Activated CD4-positive, CD25-positive, alpha-beta regulatory T cell (primary cell): ENCODE results near the gene RGMB.
"Not testable (repeated sequence)": the region's sequence is repeated elsewhere in the genome, so short reads cannot be mapped to it uniquely, and the experiment has no call there.

Experiments used
- DNase-seq, 4 experiments: peaks; one replicate each; lab custom pipeline; 2025; lab: John Stamatoyannopoulos, UW

Gene RGMB, protein sequence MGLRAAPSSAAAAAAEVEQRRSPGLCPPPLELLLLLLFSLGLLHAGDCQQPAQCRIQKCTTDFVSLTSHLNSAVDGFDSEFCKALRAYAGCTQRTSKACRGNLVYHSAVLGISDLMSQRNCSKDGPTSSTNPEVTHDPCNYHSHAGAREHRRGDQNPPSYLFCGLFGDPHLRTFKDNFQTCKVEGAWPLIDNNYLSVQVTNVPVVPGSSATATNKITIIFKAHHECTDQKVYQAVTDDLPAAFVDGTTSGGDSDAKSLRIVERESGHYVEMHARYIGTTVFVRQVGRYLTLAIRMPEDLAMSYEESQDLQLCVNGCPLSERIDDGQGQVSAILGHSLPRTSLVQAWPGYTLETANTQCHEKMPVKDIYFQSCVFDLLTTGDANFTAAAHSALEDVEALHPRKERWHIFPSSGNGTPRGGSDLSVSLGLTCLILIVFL

DNA sequence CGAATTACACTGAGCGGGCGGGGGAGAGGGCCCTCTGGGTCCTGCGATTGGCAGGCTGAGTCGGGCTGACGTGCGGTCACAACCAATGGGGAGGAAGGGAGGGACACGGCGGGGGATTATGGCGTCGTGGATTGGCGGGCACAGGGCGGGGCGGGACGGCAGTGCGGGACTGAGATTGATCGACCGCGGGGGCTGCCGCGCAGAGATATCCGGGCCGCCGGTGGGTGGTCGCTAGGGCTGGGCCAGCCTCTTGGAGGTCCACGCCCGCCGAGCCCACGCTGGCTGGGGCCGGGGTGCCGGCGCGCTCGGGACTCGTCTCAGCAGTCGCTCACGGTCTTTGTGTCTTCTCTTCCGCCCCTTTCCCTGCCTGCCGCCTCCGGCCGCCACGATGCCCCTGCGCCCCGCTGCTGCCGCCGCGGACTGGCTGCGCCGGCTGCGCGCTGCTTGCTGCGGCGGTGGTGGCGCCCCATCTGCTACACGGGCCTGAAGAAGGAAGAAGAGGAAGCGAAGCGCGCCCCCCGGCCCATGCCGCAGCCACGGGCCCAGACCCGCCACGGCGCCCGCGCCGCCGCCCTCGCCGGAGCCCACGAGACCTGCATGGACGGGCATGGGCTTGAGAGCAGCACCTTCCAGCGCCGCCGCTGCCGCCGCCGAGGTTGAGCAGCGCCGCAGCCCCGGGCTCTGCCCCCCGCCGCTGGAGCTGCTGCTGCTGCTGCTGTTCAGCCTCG is at the start of gene RGMB:
RGMB (plus strand) TSS at position 200 of the 728 bp plus-strand sequence; CDS start at position 608, 408 bp downstream.
- DNase-seq: peak; percentile 77 to 87 (median 78)

DNA sequence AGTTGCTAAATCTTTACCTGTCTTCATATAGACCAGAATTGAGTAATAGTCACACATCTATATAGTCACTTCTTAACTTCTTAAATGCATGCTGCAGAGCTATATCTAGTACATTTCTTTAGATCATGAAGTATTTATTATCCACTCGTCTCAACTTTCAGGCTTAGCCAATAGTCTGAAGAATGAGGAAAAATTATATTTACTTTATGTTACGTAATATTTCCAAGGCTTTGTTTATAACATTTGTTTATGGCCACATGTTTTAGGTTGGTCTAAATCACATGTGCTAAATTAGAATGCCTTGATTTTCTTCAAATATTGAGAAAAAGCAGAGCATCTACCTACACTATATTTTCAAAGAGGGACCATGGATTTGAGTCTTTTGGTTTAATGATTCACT is 47.2 kb upstream of the RGMB start:
- no peak for DNase-seq

DNA sequence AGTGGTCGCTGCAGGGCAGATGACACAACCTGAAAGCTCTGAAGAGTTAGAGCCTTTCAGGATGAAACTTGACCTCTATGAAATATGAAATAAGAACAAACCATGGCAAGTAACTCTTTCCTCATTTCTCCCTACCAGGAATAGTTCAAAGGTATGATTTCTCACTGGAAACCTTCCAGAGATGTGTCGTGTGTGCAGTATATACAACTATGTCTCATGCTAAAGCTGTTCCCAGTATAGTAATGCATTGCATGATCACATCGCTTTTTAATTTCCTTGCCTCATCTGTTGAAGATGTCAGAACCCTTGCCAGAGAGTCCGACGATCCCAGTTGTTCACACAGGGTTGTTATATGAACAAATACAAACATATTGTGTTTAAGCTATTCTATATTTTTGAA is 45.8 kb upstream of the RGMB start:
- no peak for DNase-seq

DNA sequence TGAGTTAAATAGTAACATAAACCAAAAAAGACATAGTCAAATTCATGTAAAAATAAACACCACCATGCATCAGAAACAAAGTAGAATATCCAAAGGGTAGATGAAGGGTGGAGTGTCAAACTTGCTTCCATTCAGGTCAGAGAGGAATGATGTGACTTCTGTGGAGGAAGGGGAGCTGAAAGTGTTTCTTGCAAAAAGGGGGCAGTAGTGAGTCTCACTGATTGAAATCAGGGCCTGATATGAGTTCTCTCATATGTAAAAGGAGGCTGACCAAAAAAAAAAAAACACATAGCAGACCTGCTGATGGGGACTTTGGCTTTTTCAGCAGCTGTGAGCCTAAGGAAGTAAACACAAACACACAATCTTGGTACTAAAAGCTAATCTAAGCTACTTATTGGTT is 38.8 kb upstream of the RGMB start:
- no peak for DNase-seq

DNA sequence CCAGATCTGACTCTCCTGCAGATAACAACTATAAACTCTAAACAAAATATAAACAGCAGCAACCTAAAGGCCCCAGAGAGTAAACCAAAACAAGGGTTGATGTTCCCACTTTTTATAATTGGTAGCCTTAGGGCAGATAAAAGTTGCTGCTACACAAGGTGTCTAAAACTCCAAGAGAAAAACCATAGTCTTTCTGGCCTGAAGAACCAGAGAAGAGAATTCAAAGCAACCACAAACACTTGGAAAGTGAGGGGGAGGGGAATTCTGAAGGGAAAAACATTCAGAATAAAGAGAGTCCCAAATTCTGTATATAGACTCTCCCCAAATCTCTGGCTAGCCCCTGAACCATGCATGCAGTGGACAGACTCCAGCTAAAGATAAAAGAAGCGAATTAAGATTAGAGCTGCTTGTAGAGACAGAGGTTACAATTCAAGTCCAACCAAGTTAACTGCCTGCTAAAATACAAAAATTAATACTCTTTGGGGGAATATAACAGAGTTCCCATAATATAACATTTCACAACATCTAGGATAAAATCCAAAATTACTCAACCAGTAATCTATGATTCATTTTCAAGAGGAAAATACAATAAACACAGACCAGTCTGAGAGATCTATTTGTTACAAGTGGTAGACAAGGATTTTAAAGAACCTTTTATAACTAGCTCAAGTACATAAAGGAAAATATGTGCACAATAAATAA is 37.5 kb upstream of the RGMB start:
- no peak for DNase-seq

DNA sequence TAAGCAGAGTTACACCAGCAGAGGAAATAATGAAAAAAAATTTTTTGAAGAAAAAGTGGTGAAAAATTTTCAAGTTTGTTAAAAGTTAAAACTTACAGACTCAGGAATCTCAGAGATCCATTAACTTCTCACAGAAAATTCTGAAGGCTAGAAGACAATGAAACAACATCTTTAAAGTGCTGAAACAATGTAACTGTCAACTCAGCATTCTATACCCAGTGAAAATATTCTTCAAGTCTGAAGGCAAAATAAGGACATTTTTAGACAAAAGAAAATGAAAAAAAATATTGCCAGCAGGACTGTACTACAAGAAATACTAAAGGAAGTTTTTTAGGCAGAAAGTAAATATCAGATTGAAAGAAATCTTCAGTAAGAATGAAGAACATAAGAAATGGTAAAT is 36.7 kb upstream of the RGMB start:
- no peak for DNase-seq

DNA sequence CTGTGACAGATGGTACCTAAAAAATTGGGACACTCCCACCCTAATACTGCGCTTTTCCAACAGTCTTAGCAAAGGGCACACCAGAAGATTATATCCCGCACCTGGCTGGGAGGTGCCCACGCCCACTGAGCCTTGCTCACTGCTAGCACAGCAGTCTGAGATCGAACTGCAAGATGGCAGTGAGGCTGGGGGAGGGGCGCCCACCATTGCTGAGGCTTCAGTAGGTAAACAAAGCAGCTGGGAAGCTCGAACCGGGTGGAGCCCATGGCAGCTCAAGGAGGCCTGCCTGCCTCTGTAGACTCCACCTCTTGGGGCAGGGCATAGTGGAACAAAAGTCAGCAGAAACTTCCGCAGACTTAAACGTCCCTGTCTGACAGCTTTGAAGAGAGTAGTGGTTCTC is 36.0 kb upstream of the RGMB start:
- not testable (repeated sequence) for DNase-seq

DNA sequence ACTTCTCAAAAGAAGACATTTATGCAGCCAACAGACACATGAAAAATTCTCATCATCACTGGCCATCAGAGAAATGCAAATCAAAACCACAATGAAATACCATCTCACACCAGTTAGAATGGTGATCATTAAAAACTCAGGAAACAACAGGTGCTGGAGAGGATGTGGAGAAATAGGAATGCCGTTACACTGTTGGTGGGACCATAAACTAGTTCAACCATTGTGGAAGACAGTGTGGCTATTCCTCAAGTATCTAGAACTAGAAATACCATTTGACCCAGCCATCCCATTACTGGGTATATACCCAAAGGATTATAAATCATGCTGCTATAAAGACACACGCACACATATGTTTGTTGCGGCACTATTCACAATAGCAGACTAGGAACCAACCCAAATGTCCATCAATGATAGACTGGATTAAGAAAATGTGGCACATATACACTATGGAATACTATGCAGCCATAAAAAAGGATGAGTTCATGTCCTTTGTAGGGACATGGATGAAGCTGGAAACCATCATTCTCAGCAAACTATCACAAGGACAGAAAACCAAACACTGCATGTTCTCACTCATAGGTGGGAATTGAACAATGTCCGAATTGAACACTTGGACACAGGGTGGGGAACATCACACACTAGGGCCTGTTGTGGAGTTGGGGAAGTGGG is 34.8 kb upstream of the RGMB start:
- DNase-seq: not testable (repeated sequence)

DNA sequence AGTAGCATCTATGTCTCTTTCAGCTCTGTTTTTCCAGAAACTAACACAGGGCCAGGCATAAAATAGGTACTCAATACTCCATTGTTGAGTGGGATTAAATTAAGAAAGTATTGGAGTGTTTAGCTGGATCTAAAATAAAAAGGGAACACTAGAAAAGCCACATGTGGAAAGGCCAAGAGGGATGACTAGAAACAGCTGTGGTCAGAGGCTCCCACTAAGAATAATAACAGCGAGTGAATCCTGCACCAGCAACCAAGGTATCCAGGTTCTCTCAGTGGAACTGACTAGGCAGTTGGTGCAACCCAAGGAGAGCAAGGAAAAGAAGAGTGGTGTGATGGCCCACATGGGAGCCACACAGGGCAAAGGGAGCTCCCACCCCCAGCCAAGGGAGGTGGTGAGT is 31.5 kb upstream of the RGMB start:
- DNase-seq: no peak

DNA sequence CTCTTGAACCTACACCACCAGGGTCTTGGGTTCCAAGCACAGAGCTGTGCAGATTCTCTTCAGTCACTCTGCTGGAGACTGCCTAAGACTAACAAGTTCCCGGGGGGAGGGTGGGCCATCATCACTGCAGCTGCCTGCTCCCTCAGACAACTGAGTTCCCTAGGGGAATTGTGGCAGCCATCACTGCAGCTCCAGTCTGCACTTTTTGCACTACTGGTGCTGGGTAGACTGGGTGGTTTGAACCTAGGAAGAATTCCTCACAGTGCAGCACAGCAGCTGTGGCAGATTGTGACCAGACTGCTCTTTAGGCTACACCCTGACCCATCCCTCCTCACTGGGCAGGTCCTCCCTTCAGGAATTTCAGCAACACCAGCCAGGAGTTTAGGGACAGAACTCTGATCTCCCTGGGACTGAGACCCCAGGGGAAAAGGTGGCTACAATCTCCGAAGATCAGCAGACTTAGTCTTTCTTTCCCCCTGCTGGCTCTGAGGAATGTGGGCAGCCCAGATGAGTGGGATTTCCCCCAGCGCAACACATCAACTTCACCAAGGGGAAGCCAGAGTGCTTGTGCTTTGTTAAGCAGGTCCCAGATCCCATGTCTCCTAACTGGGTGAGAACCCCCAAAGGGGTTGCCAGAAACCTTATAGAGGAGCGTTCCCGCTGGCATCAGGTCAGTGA is 30.9 kb upstream of the RGMB start:
- DNase-seq: no peak

DNA sequence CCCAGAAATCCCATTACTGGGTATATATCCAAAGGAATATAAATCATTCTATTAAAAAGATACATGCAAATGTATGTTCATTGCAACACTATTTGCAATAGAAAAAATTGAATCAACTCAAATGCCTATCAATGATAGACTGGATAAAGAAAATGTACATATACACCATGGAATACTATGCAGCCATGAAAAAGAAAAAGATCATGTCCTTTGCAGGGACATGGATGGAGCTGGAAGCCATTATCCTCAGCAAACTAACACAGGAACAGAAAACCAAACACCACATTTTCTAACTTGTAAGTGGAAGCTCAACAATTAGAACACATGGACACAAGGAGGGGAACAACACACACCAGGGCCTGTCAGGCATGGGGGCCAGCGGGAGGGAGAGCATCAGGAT is 25.2 kb upstream of the RGMB start:
- DNase-seq: not testable (repeated sequence)

DNA sequence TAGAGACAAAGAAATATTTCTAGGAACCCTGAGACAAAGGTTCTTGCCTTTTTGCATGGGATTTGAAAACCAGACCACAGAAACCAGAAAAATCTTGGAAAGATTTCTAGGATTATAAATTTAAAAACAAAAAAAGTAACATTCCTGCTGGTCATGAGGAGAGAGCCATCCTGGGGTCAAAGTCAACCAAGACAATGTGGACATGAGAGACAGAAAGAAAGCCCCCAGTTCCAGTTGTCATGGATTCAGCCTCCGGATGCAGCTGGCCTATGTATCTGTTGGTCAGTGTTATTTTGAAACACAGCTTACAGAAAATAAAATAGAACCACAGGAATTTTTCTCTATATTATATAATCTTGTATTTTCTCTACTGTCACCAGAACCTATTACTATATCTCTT is 24.4 kb upstream of the RGMB start:
- no peak for DNase-seq

DNA sequence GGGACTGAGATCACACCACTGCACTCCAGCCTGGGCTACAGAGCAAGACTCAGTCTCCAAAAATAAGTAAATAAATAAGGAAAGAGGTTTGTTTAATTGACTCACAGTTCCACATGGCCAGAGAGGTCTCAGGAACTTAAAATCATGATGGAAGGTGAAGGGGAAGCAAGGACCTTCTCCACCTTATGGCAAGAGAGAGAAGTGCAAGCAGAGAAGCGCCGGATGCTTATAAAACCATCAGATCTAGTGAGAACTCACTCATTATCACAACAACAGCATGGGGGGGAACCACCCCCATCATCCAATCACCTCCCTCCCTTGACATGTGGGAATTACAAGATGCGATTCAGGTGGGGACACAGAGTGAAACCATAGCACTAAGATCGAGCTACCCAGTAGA is 22.8 kb upstream of the RGMB start:
- DNase-seq: no peak

DNA sequence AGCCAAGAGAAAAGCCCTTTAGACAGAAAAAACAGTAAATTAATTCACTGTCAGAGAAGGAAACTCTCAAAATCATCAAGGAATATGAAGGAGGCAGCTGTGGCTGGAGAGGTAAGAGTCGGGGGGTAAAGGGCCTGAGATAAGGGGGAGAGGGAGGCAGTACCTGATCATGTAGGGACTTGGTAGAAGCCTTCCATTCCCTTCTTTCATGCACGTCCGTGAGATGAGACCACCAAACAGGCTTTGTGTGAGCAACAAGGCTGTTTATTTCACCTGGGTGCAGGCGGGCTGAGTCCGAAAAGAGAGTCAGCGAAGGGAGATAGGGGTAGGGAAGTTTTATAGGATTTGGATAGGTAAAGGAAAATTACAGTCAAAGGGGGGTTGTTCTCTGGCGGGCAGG is 21.1 kb upstream of the RGMB start:
- DNase-seq: not testable (repeated sequence)

DNA sequence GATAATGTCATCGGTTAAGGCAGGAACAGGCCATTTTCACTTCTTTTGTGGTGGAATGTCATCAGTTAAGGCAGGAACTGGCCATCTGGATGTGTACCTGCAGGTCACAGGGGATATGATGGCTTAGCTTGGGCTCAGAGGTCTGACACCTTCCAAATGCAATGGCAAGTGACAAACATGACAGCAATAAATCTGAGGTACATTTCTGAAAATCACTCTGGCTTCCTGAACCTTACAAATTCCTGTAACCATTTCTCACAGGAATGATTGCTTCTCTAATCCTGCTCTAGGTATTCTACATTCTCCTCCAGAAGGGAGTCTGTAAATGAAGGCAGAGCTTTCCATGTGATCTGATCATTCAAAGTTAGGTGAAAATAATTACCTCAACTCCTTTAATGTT is 20.7 kb upstream of the RGMB start:
- not testable (repeated sequence) for DNase-seq

DNA sequence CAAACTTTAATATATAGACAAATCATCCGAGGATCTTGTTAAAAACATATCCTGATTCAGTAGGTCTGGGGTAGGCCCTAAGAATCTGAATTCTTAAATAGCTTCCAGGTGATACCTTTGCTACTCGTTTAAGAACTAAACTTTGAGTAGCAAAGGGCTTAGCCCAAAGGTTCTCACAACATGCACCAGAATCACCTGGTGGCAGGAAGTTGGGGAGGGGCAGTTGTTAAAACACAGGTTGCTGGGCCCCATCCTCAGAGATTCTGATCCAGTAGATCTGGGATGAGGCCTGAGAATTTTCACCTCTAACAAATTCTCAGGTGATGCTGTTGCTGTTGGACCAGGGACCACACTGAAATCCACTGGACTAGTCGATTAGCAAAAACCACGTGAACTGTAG is 20.0 kb upstream of the RGMB start:
- no peak for DNase-seq

DNA sequence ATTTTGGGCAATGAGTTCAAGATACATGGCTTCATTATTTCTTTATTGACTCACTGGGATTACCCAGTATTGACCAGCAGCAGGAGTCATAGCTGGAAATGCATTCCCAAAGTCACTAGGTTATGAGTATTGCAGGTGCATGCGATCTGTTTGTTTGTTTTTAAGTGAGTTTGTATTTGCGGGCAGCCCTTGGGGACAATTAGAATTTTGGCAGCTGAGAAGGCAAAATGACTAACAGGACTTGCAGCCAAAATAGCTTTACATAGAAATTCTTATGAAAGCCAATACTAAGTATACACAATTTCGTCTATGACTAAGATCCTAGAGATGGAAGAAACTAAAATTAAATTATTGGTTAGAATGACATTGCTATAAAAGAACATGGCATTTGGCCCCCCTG is 18.1 kb upstream of the RGMB start:
- no peak for DNase-seq

DNA sequence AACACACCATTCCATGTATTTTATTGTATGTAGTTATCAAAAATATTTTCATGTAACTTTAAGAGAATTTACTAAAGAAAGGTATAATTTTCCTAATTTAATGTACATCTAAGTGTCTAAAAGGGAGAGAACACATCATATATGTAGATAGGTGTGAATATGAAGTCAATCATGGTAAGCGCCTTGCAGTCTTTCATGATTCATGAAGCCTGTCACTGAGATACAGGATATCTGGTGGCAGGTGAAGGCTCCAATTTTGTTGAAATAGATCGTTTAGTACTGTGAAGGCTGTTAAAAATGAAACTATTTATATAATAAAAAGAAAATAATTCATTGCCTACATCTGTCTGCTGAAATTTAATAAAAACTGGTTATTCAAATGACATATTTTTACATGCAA is 15.5 kb upstream of the RGMB start:
- no peak for DNase-seq

DNA sequence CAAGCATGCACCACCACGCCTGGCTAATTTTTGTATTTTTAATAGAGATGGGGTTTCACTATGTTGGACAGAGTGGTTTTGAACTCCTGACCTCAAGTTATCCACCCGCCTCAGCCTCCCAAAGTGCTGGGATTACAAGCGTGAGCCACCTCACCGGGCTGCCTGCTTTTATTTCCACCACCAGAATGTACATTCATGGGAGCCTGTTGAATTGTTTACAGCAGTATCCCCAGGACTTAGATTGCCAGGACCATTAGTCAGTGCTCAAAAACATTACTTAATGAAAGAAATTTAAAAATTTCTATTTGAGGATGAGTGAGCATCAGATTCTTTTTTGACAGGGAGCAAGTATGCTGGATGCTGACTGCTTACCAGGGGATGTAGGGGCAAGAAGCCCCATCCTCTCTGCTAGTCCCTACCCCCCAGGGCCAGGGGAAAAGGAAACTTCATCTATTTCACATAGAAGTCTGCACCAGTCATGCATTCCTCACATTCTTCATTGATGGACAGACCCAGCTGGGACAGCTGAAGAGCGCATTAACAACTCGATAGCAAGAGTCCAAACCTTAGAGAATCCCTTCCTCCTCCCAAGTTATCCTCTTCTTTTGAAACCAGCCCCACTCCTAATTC is 10.3 kb upstream of the RGMB start:
- no peak for DNase-seq

DNA sequence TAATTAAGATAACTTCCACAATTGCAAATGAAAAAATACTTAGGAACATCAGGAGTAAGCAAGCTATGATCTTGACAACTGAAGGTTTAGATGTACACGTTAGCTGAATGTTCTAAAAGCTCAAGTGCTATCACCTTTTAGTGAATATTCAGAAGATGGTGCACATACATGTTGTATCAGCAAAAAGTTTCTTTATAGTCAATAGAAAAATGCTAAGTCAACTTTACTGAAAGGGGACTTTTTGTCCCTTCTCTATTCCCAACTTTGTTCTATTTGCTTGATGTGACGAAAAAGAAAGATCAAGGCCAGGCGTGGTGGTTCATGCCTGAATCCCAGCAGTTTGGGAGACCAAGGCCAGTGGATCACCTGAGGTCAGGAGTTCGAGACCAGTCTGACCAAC is 7.6 kb upstream of the RGMB start:
- no peak for DNase-seq

DNA sequence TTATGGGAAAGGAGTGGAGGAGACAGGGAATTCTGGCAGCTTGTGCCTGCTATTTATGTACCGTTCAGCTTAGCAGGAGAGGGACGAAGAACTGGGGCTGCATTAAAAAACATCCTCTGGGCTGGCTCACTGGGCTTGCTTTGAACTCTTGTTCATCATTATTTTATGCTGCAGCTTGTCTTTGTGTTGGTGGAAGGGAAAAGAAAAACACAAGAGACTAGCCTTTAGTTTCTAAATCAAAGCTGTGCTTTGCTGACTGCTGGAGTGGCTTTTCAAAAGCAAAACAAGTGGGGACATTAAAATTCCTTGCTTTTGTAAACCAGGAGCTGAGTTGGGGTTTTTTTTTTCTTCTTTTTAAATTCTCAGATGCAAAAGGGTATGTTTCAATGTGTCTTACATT is 5.9 kb upstream of the RGMB start:
- DNase-seq: no peak
